Activated T-helper 1 cell treated with anti-CD3 and anti-CD28 coated beads, Interleukin-2, amount 50 U/mL, for 16 hours (primary cell): Measurements from ENCODE around the gene REEP6.
"Not testable (repeated sequence)": the region's sequence is repeated elsewhere in the genome, so short reads cannot be mapped to it uniquely, and the experiment has no call there.

ENCODE experiments used
- DNase-seq, 2 donors: peaks; one replicate each; pipeline ENCODE4 v3.0.0-alpha.2; 2020; ENCODE audit warnings: low read depth in 1 of 2, low spot score in 1 of 2

REEP6 gene

GRCh38 chr19:1505991-1506881 is 15.3 kb downstream of the REEP6 start:
- DNase-seq, result no peak

GRCh38 chr19:1507192-1507660 is 16.2 kb downstream of the REEP6 start:
- DNase-seq, result no peak

GRCh38 chr19:1507763-1508506 is 17.0 kb downstream of the REEP6 start:
- peak; percentile 76 to 85 for DNase-seq

GRCh38 chr19:1508507-1508856 is 17.5 kb downstream of the REEP6 start:
- no peak for DNase-seq

- no peak for DNase-seq
Observed at GRCh38 chr19:1509602-1510441, 18.8 kb downstream of the REEP6 start.

GRCh38 chr19:1510442-1510806 is 19.4 kb downstream of the REEP6 start:
- no peak for DNase-seq

- DNase-seq, result no peak
Observed at GRCh38 chr19:1510807-1511206, 19.8 kb downstream of the REEP6 start.

GRCh38 chr19:1511318-1512317 is 20.6 kb downstream of the REEP6 start:
- DNase-seq, result no peak

DNA sequence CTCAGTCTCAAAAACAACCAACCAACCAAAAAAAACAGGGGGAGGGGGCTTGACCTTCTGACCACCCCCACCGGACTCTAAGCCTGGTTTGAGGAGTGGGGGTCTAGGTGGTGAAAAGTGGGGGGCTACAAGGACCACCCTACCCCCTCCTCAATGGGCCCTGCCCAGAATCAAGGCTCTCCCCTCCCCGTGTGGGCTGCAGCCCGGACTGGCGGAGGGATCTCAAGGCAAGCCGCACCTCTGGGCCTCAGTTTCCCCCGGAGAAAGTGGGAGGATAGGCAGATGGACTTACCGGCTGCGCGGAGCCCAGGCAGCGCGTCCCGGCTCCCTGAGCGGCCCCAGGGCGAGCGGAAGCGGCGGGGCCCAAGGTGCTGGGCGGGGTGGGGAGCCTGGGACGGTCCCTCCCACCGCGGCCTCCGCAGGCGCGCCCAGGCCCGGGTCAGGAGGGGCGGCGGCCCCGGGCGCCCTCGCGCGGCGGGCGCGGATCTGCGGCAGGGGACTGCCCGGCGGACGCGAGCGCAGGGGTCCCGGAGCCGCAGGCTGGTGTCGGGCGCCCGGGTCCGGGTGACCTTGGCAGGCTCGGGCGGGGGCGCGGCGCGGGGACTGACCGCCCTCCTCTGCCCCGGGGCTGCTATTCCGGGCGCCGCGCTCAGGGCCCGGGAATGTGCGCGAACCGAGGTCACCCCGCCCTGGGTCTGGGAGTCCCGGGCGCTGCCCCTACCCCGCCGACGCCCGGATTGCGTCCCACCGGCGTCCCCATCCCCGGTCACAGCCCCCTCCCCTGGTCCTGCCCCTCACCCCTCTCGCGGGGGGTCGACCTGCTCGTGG is 21.9 kb downstream of the REEP6 start, which contains the start of gene ADAMTSL5:
ADAMTSL5 (minus strand) TSS at position 349 of the 828 bp plus-strand sequence. CDS start 2,076 bp downstream, outside the sequence.
- DNase-seq, result peak; percentile 34 to 52

- peak; percentile 52 to 61 for DNase-seq
Observed at GRCh38 chr19:1513499-1514294, 22.7 kb downstream of the REEP6 start.

DNA sequence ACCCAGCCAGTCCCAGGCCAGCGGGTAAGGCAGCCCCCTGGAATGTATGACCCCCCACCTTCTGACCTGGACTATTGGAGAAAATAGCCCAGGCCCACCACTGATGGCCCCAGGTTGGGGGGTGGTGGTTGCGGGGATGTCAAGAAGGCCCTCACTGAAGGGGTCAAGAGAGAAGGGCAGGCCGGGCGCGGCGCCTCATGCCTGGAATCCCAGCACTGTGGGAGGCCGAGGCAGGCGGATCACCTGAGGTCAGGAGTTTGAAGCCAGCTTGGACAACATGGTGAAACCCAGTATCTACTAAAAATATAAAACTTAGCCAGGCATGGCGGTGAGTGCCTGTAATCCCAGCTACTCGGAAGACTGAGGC is 23.3 kb downstream of the REEP6 start:
- no peak for DNase-seq

- no peak for DNase-seq
Observed at GRCh38 chr19:1514986-1515721, 24.2 kb downstream of the REEP6 start.

DNA sequence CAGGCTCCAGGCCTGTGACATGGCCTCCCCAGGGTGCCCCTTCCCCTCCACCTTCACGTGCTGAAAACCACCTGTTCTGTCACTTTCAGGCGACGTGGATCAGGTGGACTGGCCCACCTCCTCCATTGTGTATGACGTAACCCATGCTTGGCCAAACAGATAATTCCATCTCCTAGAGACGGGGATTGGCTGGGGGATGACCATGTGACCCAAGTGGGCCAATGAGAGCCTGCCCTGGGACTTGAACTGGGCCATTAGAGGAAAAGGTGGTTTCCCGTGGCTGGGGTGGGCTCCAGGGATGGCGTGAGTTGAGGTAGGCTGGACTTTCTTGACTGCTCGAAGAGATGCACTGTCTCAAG is 25.4 kb downstream of the REEP6 start:
- no peak for DNase-seq

- DNase-seq, result no peak
Observed at GRCh38 chr19:1518471-1518870, 27.5 kb downstream of the REEP6 start.

DNA sequence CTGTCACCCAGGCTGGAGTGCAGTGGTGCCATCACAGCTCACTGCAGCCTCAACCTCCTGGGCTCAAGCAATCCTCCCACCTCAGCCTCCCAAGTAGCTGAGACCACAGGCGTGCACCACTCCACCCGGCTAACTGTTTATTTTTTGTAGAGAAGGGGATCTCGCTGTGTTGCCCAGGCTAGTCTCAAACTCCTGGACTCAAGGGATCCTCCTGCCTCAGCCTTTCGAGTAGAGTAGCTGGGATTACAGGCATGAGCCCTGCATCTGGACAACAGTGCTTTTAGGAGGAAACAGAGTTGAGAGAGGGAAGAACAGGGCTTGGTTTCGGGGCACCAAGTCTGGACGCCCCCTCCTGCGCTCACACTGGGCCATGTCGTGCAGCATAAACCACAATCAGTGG is 28.8 kb downstream of the REEP6 start:
- DNase-seq, result not testable (repeated sequence)

DNA sequence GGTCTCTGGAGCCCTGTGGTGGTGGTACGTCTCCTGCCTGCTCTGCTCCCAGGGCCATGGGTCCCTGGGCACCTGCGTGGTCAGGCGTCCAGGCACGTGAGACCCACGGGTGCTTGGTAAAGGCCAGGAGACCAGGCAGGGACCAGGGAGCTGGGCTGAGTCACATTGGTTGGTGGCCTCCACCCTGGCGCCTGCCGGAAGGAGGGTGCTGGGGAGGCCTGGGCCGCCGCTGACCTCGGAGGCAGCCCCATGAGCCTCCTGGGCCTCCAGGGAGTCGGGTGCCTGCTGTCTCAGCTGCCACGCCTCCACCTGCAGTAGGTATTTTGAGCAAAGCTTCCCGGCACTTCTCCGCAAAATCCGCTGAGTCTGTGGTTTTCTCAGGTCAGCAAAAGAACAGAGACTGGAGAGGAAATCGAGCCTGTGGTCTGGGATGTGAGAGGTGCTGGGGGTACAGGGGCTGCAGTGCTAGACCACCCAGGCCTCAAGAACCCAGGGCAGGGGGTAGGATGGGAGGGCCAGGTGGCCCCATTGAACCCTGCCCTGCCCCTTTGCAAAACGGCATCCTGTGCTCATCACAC is 29.3 kb downstream of the REEP6 start:
- DNase-seq, result no peak

DNA sequence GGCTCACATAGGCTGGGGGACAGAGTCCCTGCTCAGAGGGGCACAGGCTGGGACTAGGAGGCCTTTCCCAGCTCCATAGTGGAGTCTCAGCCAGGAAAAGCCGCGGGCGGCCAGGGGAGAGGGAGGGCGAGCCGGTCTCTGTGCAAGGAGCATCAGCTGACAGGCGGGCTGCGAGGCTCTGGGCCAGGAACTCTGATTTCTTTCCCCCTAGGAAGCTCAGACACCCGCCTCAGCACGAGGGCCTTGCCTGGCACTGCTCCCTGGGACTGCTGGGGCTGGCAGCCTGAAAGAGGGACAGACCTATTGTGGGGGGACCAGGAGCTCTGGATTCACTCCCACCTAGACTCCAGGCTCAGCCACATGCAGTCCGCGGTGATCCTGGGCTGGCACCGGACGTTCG is 30.7 kb downstream of the REEP6 start:
- DNase-seq, result no peak
